AG04450 (cell line): ENCODE results near the gene GABRB3. TPM values are rescaled to one million over a fixed set of nuclear protein-coding genes. Genes with fewer than 3 reads are reported as not detected.

ENCODE experiments used
- CTCF ChIA-PET: fragments of 300-600, 350-600 bp; formaldehyde crosslinking; extraction: SDS; loops from one replicate; lab custom pipeline; 2022; ENCODE audit warnings: antibody characterized with exemption, inconsistent platforms; lab: Charles Lee
- POLR2A ChIA-PET: fragments of 350-600 bp; formaldehyde crosslinking; extraction: SDS; loops from one replicate; lab custom pipeline; 2021; ENCODE audit warnings: antibody characterized with exemption, inconsistent platforms; lab: Yijun Ruan, JAX
- DNase-seq: peaks from one replicate; pipeline ENCODE4 v3.0.0-alpha.2; 2011; ENCODE audit warnings: low read depth, low spot score
- H3K27ac ChIP-seq: one replicate; pipeline ENCODE4 v1.5.1; 2012; ENCODE audit warnings: low read depth, low read length, control low read depth
- H3K27me3 ChIP-seq: one replicate; pipeline ENCODE4 v1.6.0; 2012; ENCODE audit warnings: low read length; ENCODE audit not compliant: control insufficient read depth, insufficient read depth
- H3K4me3 ChIP-seq: 2 replicates; pipeline ENCODE4 v1.5.1; 2011; ENCODE audit warnings: mild to moderate bottlenecking, low read depth, low read length, control low read depth
- H3K9me3 ChIP-seq: 2 replicates; pipeline ENCODE4 v1.5.1; 2012; ENCODE audit warnings: low read length; ENCODE audit not compliant: control insufficient read depth, insufficient read depth
- CTCF ChIP-seq: IDR thresholded peaks from 2 replicates; pipeline ENCODE4 v1.5.1; 2011; ENCODE audit warnings: low read depth, low read length, control low read depth, inconsistent platforms
- polyA plus RNA-seq: library from polyadenylated mRNA; depleted of rRNA; stranded (reverse); fragments of >200 nt; gene quantifications from 2 replicates; pipeline ENCODE4 v1.2.3, GENCODE V29; 2011

Gene GABRB3
- polyA plus RNA-seq, 1 experiment, result 0.63 TPM

- no peaks in the 10 kb centered on the region for H3K27me3 ChIP-seq
- H3K4me3 ChIP-seq, result no peak overlapping the region
- no peak overlapping the region for H3K27ac ChIP-seq
- no peak for DNase-seq
- POLR2A ChIA-PET, result no interaction called here
- TF ChIP-seq CTCF, result no peak
- CTCF ChIA-PET, result no interaction called here
- peaks cover 40% of the 10 kb centered on the region for H3K9me3 ChIP-seq
These were observed 86.2 kb downstream of the GABRB3 start for GRCh38 chr15:26686547-26687187.

GRCh38 chr15:26682598-26683164 is 90.2 kb downstream of the GABRB3 start:
- Histone ChIP-seq H3K27ac (no peak overlapping the region), H3K4me3 (no peak overlapping the region), H3K9me3 (peaks cover 38% of the 10 kb centered on the region), H3K27me3 (no peaks in the 10 kb centered on the region)
- no peak for DNase-seq
- ChIA-PET POLR2A (no interaction called here), CTCF (no interaction called here)
- no peak for TF ChIP-seq CTCF

- Histone ChIP-seq H3K27ac (no peak overlapping the region), H3K4me3 (no peak overlapping the region), H3K9me3 (peaks cover 29% of the 10 kb centered on the region), H3K27me3 (no peaks in the 10 kb centered on the region)
- TF ChIP-seq CTCF, result no peak
- POLR2A ChIA-PET, result no interaction called here
- CTCF ChIA-PET, result no interaction called here
- DNase-seq, result no peak
These were observed 92.9 kb downstream of the GABRB3 start for GRCh38 chr15:26679927-26680326.

GRCh38 chr15:26676115-26676514 is 96.8 kb downstream of the GABRB3 start:
- ChIA-PET CTCF (no interaction called here), POLR2A (no interaction called here)
- Histone ChIP-seq H3K27ac (no peak overlapping the region), H3K4me3 (no peak overlapping the region), H3K9me3 (peaks cover 12% of the 10 kb centered on the region; the same call in 1 of the 2 replicates), H3K27me3 (no peaks in the 10 kb centered on the region)
- no peak for DNase-seq
- no peak for TF ChIP-seq CTCF

GRCh38 chr15:26674467-26674866 is 98.4 kb downstream of the GABRB3 start:
- H3K27me3 ChIP-seq, result no peaks in the 10 kb centered on the region
- ChIA-PET CTCF (no interaction called here), POLR2A (no interaction called here)
- DNase-seq, result no peak
- peaks cover 19% of the 10 kb centered on the region for H3K9me3 ChIP-seq
- no peak overlapping the region for H3K27ac ChIP-seq
- H3K4me3 ChIP-seq, result no peak overlapping the region
- TF ChIP-seq CTCF, result no peak
